H1 (cell line): ENCODE data around the gene PAOX. TPM values are rescaled to one million over a fixed set of nuclear protein-coding genes. Genes with fewer than 3 reads are reported as not detected.

Experiments used
- polyA plus RNA-seq, 7 experiments: library from polyadenylated mRNA; depleted of rRNA in 3 of 7; stranded (reverse) in 5 of 7; unstranded in 2 of 7; fragments of >200 nt in 5 of 7; fragments of 200-250 nt in 2 of 7; gene quantifications; 1 replicate in 5 of 7; 2 replicates in 1 of 7; 4 replicates in 1 of 7; pipeline versions ENCODE4 v1.2.1 to v1.2.3, GENCODE V29; 2011 to 2013; ENCODE audit warnings: missing spikeins in 2 of 7, mixed read lengths in 2 of 7
- total RNA-seq: library from RNA; stranded (reverse); fragmentation: NEBNext Ultra II Directional; extraction: Animal tissue kit (Norgen Biotek cat#: 25700); gene quantifications from 2 replicates; pipeline ENCODE4 v1.2.1, GENCODE V29; 2021
- TF ChIP-seq, protein P1 (sequence below): fragments of 300-600 bp; sonication (generic); IDR thresholded peaks from 2 replicates; pipeline ENCODE4 v1.7.1; 2012; ENCODE audit warnings: low read length, moderate library complexity, mild to moderate bottlenecking, inconsistent platforms; ENCODE audit not compliant: insufficient replicate concordance

Gene PAOX
- total and polyA plus RNA-seq, 2 of the 8 experiments (the other 6 are each of a cell fraction or from before 2014, with no cell fraction given): 3.7 to 4.3 TPM

DNA sequence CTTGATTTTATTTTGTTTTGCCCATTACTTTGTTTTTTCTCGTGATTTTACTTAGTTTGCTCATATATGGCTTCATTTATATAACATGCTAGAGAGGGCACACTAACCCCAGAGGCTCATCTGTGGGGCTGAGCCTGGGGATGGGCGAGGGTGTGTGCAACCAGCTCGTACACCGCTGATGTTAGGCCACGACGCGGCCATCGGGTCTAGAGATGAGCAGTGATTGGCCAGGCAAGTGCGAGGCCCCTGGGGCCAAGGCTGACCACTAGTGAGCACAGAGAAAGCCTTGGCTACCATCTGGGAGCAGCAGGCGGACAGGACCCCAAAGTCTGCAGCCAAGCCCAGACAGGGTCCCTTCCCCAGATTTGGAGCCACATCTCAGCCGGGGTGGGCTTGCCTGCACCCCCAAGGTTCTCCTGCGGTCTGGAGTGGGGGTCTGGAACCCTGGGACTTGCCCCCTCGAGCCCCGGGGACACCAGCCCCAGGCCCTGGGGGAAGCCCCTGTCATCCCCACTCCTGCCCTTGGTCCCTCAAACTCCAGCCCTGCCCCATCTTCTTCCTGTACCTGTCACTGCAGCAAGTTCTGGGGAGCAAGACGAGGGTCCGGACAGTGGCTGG, 25.0 kb upstream of the PAOX start (continued):
- TF ChIP-seq, protein P1, sequence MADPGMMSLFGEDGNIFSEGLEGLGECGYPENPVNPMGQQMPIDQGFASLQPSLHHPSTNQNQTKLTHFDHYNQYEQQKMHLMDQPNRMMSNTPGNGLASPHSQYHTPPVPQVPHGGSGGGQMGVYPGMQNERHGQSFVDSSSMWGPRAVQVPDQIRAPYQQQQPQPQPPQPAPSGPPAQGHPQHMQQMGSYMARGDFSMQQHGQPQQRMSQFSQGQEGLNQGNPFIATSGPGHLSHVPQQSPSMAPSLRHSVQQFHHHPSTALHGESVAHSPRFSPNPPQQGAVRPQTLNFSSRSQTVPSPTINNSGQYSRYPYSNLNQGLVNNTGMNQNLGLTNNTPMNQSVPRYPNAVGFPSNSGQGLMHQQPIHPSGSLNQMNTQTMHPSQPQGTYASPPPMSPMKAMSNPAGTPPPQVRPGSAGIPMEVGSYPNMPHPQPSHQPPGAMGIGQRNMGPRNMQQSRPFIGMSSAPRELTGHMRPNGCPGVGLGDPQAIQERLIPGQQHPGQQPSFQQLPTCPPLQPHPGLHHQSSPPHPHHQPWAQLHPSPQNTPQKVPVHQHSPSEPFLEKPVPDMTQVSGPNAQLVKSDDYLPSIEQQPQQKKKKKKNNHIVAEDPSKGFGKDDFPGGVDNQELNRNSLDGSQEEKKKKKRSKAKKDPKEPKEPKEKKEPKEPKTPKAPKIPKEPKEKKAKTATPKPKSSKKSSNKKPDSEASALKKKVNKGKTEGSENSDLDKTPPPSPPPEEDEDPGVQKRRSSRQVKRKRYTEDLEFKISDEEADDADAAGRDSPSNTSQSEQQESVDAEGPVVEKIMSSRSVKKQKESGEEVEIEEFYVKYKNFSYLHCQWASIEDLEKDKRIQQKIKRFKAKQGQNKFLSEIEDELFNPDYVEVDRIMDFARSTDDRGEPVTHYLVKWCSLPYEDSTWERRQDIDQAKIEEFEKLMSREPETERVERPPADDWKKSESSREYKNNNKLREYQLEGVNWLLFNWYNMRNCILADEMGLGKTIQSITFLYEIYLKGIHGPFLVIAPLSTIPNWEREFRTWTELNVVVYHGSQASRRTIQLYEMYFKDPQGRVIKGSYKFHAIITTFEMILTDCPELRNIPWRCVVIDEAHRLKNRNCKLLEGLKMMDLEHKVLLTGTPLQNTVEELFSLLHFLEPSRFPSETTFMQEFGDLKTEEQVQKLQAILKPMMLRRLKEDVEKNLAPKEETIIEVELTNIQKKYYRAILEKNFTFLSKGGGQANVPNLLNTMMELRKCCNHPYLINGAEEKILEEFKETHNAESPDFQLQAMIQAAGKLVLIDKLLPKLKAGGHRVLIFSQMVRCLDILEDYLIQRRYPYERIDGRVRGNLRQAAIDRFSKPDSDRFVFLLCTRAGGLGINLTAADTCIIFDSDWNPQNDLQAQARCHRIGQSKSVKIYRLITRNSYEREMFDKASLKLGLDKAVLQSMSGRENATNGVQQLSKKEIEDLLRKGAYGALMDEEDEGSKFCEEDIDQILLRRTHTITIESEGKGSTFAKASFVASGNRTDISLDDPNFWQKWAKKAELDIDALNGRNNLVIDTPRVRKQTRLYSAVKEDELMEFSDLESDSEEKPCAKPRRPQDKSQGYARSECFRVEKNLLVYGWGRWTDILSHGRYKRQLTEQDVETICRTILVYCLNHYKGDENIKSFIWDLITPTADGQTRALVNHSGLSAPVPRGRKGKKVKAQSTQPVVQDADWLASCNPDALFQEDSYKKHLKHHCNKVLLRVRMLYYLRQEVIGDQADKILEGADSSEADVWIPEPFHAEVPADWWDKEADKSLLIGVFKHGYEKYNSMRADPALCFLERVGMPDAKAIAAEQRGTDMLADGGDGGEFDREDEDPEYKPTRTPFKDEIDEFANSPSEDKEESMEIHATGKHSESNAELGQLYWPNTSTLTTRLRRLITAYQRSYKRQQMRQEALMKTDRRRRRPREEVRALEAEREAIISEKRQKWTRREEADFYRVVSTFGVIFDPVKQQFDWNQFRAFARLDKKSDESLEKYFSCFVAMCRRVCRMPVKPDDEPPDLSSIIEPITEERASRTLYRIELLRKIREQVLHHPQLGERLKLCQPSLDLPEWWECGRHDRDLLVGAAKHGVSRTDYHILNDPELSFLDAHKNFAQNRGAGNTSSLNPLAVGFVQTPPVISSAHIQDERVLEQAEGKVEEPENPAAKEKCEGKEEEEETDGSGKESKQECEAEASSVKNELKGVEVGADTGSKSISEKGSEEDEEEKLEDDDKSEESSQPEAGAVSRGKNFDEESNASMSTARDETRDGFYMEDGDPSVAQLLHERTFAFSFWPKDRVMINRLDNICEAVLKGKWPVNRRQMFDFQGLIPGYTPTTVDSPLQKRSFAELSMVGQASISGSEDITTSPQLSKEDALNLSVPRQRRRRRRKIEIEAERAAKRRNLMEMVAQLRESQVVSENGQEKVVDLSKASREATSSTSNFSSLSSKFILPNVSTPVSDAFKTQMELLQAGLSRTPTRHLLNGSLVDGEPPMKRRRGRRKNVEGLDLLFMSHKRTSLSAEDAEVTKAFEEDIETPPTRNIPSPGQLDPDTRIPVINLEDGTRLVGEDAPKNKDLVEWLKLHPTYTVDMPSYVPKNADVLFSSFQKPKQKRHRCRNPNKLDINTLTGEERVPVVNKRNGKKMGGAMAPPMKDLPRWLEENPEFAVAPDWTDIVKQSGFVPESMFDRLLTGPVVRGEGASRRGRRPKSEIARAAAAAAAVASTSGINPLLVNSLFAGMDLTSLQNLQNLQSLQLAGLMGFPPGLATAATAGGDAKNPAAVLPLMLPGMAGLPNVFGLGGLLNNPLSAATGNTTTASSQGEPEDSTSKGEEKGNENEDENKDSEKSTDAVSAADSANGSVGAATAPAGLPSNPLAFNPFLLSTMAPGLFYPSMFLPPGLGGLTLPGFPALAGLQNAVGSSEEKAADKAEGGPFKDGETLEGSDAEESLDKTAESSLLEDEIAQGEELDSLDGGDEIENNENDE: no peak
